ENCODE results near the gene MMP8. TPM values are rescaled to one million over a fixed set of nuclear protein-coding genes. Genes with fewer than 3 reads are reported as not detected.
"Not testable (repeated sequence)": the region's sequence is repeated elsewhere in the genome, so short reads cannot be mapped to it uniquely, and the experiment has no call there.

MMP8 gene
- total and polyA plus RNA-seq, 2 donors: 2.0 to 2.4 TPM

DNA sequence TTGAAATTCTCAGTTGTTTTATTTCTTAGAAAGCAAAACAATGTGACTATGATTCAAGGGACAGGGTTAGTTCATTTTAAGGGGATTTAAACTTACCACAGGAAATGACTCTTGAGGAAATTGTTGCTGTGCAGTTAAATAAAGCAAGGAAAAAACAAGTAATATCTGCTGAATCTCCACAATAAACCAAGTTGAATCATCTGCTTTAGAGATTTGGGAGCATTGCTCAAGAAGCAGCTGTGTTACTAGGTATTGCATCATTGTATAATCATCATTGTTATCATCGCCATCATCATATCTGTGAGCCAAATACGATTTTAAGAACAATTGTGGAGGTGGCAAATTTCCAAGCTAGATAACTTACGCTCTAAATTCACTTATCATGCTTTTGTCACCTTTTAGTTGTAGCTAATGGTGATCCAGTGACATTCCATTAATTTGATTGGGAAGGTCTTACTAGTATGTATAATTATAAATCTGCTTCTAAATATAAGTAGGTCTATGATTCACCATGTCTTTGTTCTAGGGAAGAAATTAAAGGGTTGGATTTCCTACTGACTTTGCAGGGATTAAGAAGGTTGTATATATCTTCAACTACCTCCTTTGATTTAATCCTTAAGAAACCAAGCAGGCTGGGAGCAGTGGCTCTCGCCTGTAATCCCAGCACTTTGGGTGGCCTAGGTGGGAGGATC lies 35.7 kb upstream of the MMP8 start:
- H3K36me3 ChIP-seq (ENCODE audit: control insufficient read depth in 2 of 2, insufficient read depth in 2 of 2, low read length in 1 of 2): no peaks in the 10 kb centered on the region
- no peak overlapping the region for H3K27ac ChIP-seq (ENCODE audit: low read depth in 1 of 2, low read length in 1 of 2)
- no peaks in the 10 kb centered on the region for H3K27me3 ChIP-seq (ENCODE audit: control insufficient read depth in 2 of 2, insufficient read depth in 1 of 2, low read length in 1 of 2)
- no peaks in the 10 kb centered on the region for H3K9me3 ChIP-seq (ENCODE audit: control insufficient read depth in 2 of 2, insufficient read depth in 1 of 2, low read length in 1 of 2)
- WGBS: 74% methylated on average over 4 of the region's 4 CpGs
- no peak overlapping the region for H3K4me3 ChIP-seq (ENCODE audit: low read length in 2 of 2)
- no peaks in the 10 kb centered on the region for H3K4me1 ChIP-seq (ENCODE audit: control insufficient read depth in 2 of 2, insufficient read depth in 2 of 2, low read length in 2 of 2)
- DNase-seq (ENCODE audit: low read depth in 6 of 9, low spot score in 9 of 9): peak in 1 of 9 donors; percentile 2

GRCh38 chr11:102757823-102758549 lies 33.2 kb upstream of the MMP8 start:
- Histone ChIP-seq H3K9me3 (ENCODE audit: control insufficient read depth in 2 of 2, insufficient read depth in 1 of 2, low read length in 1 of 2) (no peaks in the 10 kb centered on the region), H3K4me1 (ENCODE audit: control insufficient read depth in 2 of 2, insufficient read depth in 2 of 2, low read length in 2 of 2) (no peaks in the 10 kb centered on the region), H3K36me3 (ENCODE audit: control insufficient read depth in 2 of 2, insufficient read depth in 2 of 2, low read length in 1 of 2) (no peaks in the 10 kb centered on the region), H3K4me3 (ENCODE audit: low read length in 2 of 2) (no peak overlapping the region), H3K27me3 (ENCODE audit: control insufficient read depth in 2 of 2, insufficient read depth in 1 of 2, low read length in 1 of 2) (no peaks in the 10 kb centered on the region), H3K27ac (ENCODE audit: low read depth in 1 of 2, low read length in 1 of 2) (no peak overlapping the region)
- 20% methylated on average over 2 of the region's 2 CpGs for WGBS
- peak in 1 of 9 donors; percentile 5 for DNase-seq (ENCODE audit: low read depth in 6 of 9, low spot score in 9 of 9)

- Histone ChIP-seq H3K27me3 (ENCODE audit: control insufficient read depth in 2 of 2, insufficient read depth in 1 of 2, low read length in 1 of 2) (no peaks in the 10 kb centered on the region), H3K4me1 (ENCODE audit: control insufficient read depth in 2 of 2, insufficient read depth in 2 of 2, low read length in 2 of 2) (no peaks in the 10 kb centered on the region), H3K27ac (ENCODE audit: low read depth in 1 of 2, low read length in 1 of 2) (no peak overlapping the region), H3K36me3 (ENCODE audit: control insufficient read depth in 2 of 2, insufficient read depth in 2 of 2, low read length in 1 of 2) (no peaks in the 10 kb centered on the region), H3K4me3 (ENCODE audit: low read length in 2 of 2) (no peak overlapping the region), H3K9me3 (ENCODE audit: control insufficient read depth in 2 of 2, insufficient read depth in 1 of 2, low read length in 1 of 2) (no peaks in the 10 kb centered on the region)
- WGBS: 97% methylated on average over 1 of the region's 1 CpG
- DNase-seq (ENCODE audit: low read depth in 6 of 9, low spot score in 9 of 9): no peak
These were observed 28.5 kb upstream of the MMP8 start for GRCh38 chr11:102753267-102753666.

GRCh38 chr11:102751673-102752072 lies 26.9 kb upstream of the MMP8 start:
- DNase-seq (ENCODE audit: low read depth in 6 of 9, low spot score in 9 of 9): no peak
- Histone ChIP-seq H3K4me3 (ENCODE audit: low read length in 2 of 2) (no peak overlapping the region), H3K36me3 (ENCODE audit: control insufficient read depth in 2 of 2, insufficient read depth in 2 of 2, low read length in 1 of 2) (no peaks in the 10 kb centered on the region)

DNA sequence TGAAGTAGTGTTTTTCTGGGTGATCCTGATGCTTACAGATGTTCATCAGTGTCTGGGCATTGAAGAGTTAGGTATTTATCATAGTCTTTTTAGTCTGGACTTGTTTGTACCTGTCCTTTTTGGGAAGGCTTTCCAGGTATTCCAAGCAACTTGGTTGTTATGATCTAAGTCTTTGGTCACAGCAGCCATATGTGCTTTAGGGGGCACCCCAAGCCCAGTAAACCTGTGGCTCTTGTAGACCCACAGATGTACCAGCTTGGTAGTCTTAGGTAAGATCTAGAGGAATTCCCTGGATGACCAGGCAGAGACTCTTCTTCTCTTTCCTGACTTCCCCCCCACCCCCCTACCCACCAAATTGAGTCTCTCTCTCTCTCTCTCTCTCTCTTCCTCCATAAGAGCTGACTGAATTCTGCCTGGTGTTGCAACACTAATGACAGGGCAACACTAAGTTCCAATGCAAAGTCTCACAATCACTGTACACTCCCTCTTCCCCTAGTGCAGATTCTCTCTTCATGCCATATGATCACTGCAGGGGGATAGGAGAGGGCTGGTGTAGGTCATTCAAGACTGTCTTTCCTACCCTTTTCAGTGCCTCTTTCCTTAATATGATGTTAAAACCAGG lies 24.5 kb upstream of the MMP8 start:
- no peaks in the 10 kb centered on the region for H3K36me3 ChIP-seq (ENCODE audit: control insufficient read depth in 2 of 2, insufficient read depth in 2 of 2, low read length in 1 of 2)
- H3K4me3 ChIP-seq (ENCODE audit: low read length in 2 of 2): no peak overlapping the region
- no peak for DNase-seq (ENCODE audit: low read depth in 6 of 9, low spot score in 9 of 9)
- no peaks in the 10 kb centered on the region for H3K9me3 ChIP-seq (ENCODE audit: control insufficient read depth in 2 of 2, insufficient read depth in 1 of 2, low read length in 1 of 2)
- H3K27ac ChIP-seq (ENCODE audit: low read depth in 1 of 2, low read length in 1 of 2): no peak overlapping the region
- H3K27me3 ChIP-seq (ENCODE audit: control insufficient read depth in 2 of 2, insufficient read depth in 1 of 2, low read length in 1 of 2): no peaks in the 10 kb centered on the region
- no peaks in the 10 kb centered on the region for H3K4me1 ChIP-seq (ENCODE audit: control insufficient read depth in 2 of 2, insufficient read depth in 2 of 2, low read length in 2 of 2)

More at GRCh38 chr11:102751673-102752072, 26.9 kb upstream of the MMP8 start:
- Histone ChIP-seq H3K27me3 (ENCODE audit: control insufficient read depth in 2 of 2, insufficient read depth in 1 of 2, low read length in 1 of 2) (no peaks in the 10 kb centered on the region), H3K9me3 (ENCODE audit: control insufficient read depth in 2 of 2, insufficient read depth in 1 of 2, low read length in 1 of 2) (no peaks in the 10 kb centered on the region), H3K27ac (ENCODE audit: low read depth in 1 of 2, low read length in 1 of 2) (no peak overlapping the region), H3K4me1 (ENCODE audit: control insufficient read depth in 2 of 2, insufficient read depth in 2 of 2, low read length in 2 of 2) (no peaks in the 10 kb centered on the region)

DNA sequence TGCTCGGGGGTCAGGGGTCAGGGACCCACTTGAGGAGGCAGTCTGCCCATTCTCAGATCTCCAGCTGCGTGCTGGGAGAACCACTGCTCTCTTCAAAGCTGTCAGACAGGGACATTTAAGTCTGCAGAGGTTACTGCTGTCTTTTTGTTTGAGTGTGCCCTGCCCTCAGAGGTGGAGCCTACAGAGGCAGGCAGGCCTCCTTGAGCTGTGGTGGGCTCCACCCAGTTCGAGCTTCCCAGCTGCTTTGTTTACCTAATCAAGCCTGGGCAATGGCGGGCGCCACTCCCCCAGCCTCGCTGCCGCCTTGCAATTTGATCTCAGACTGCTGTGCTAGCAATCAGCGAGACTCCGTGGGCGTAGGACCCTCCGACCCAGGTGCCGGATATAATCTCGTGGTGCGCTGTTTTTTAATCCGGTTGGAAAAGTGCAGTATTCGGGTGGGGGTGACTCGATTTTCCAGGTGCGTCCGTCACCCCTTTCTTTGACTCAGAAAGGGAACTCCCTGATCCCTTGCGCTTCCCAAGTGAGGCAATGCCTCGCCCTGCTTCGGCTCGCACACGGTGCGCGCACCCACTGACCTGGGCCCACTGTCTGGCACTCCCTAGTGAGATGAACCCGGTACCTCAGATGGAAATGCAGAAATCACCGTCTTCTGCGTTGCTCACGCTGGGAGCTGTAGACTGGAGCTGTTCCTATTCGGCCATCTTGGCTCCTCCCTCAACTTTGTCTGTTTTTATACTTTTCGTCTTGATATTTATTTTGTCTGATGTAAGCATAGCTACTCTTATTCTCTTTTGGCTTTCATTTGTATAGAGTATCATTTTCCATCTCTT lies 22.2 kb upstream of the MMP8 start:
- H3K9me3 ChIP-seq (ENCODE audit: control insufficient read depth in 2 of 2, insufficient read depth in 1 of 2, low read length in 1 of 2); H3K27me3 ChIP-seq (ENCODE audit: control insufficient read depth in 2 of 2, insufficient read depth in 1 of 2, low read length in 1 of 2); H3K36me3 ChIP-seq (ENCODE audit: control insufficient read depth in 2 of 2, insufficient read depth in 2 of 2, low read length in 1 of 2); DNase-seq (ENCODE audit: low read depth in 6 of 9, low spot score in 9 of 9); H3K4me1 ChIP-seq (ENCODE audit: control insufficient read depth in 2 of 2, insufficient read depth in 2 of 2, low read length in 2 of 2); H3K27ac ChIP-seq (ENCODE audit: low read depth in 1 of 2, low read length in 1 of 2); H3K4me3 ChIP-seq (ENCODE audit: low read length in 2 of 2): not testable (repeated sequence)
- 87% methylated on average over 32 of the region's 32 CpGs for WGBS

DNA sequence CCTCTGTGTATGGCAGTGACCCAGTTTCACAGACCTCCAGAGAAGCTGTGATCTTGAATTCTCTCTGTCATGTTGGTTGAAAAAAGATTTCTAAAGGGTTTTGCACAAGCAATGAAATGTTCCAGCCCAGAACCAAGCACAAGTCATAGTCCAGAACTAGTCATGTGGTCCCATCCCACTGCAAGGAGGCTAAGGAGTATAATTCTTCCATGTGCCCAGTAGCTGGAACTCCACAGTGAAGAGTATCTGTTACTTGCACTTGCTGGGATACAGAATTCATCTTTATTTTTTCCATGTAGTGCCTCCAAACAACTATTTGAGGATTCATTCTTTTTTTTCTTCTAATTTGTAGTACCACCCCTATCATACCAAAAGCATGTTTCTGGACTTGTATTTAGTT lies 9.9 kb upstream of the MMP8 start:
- H3K27ac ChIP-seq (ENCODE audit: low read depth in 1 of 2, low read length in 1 of 2): no peak overlapping the region
- no peaks in the 10 kb centered on the region for H3K4me1 ChIP-seq (ENCODE audit: control insufficient read depth in 2 of 2, insufficient read depth in 2 of 2, low read length in 2 of 2)
- no peak for DNase-seq (ENCODE audit: low read depth in 6 of 9, low spot score in 9 of 9)
- H3K36me3 ChIP-seq (ENCODE audit: control insufficient read depth in 2 of 2, insufficient read depth in 2 of 2, low read length in 1 of 2): no peaks in the 10 kb centered on the region
- H3K4me3 ChIP-seq (ENCODE audit: low read length in 2 of 2): no peak overlapping the region
- H3K9me3 ChIP-seq (ENCODE audit: control insufficient read depth in 2 of 2, insufficient read depth in 1 of 2, low read length in 1 of 2): peaks cover 0 to 6% of the 10 kb centered on the region in 2 donors
- H3K27me3 ChIP-seq (ENCODE audit: control insufficient read depth in 2 of 2, insufficient read depth in 1 of 2, low read length in 1 of 2): no peaks in the 10 kb centered on the region

DNA sequence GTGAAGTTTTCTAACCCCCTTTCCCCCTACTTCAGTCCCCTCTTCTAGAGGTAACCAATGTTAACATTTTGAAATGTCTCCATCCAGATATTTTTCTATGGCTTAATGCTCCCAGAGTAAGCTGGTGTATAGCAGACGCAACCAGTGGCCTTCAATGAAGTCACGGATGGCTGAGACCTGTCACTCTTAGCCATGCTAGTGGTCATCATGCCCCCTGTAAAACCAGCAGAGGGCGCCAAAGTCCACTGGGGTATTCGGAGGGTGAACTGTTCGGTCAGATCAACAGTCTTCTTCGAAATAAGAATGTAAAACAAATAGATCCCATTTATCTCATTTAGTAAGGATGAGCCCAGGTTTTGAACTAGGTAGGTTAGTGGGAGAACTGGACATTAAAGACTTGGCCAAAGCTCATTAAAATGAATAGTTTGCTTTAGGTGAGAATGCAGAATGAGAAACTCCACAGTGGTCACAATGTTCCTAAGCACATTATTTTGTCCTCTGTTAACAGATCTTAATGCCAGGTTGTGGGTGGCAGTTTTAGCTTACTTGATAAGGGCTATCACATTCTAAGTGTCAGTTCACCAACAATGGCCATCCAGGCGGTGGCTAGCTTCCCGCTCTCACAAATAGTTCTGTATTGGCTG lies 8.6 kb upstream of the MMP8 start:
- no peak overlapping the region for H3K4me3 ChIP-seq (ENCODE audit: low read length in 2 of 2)
- peak in 4 of 9 donors; percentile 10 to 26 (median 15) for DNase-seq (ENCODE audit: low read depth in 6 of 9, low spot score in 9 of 9)
- H3K27me3 ChIP-seq (ENCODE audit: control insufficient read depth in 2 of 2, insufficient read depth in 1 of 2, low read length in 1 of 2): no peaks in the 10 kb centered on the region
- WGBS: 61% methylated on average over 8 of the region's 8 CpGs
- H3K4me1 ChIP-seq (ENCODE audit: control insufficient read depth in 2 of 2, insufficient read depth in 2 of 2, low read length in 2 of 2): no peaks in the 10 kb centered on the region
- peaks cover 0 to 6% of the 10 kb centered on the region in 2 donors for H3K9me3 ChIP-seq (ENCODE audit: control insufficient read depth in 2 of 2, insufficient read depth in 1 of 2, low read length in 1 of 2)
- no peaks in the 10 kb centered on the region for H3K36me3 ChIP-seq (ENCODE audit: control insufficient read depth in 2 of 2, insufficient read depth in 2 of 2, low read length in 1 of 2)
- no peak overlapping the region for H3K27ac ChIP-seq (ENCODE audit: low read depth in 1 of 2, low read length in 1 of 2)
